Myocyte (in vitro differentiated cells): ENCODE results near the gene EPB41L4A. TPM values are rescaled to one million over a fixed set of nuclear protein-coding genes. Genes with fewer than 3 reads are reported as not detected.

Experiments used
- DNase-seq: peaks from one replicate; pipeline ENCODE4 v3.0.0-alpha.2; 2012; ENCODE audit warnings: low read depth
- total RNA-seq: library from RNA; depleted of rRNA; stranded (reverse); fragments of >200 nt; gene quantifications from 2 replicates; pipeline ENCODE4 v1.2.3, GENCODE V29; 2014

EPB41L4A gene
- total RNA-seq, 1 donor from 2014 or later: 0.86 TPM

DNA sequence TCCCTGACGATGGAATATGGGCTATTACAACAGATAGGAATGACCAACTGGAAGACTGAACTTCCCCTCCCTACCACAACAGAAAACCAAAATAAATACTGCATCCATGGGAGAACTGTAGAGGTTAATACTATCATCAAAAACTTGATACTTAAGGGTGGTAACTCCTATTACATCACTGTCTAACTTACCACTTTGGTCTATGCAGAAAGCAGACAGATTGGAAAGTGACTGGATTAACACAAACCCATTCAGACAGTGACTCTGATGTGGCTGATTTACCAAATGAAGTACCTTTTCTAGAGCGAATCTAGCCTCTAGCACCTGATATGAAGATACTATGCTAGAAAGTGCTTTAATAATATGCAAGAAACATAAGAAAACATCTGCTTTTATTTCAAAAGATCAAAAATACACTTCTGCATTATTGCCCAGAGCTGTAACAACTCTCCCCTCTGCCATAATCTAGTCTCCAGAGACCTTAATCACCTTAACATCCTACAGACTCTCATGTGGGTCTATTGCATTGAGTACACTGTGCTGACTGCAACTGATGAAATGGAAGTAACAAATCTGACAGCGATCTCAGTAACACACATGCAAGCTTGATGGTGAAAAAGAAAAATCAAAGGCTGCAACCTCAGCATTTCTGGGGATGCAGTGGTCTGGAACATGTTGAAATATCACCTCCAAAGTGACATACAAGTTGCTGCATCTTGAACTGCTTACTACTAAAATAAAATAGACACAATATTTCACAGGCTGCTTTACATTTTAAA lies 62.7 kb downstream of the EPB41L4A start:
- no peak for DNase-seq

DNA sequence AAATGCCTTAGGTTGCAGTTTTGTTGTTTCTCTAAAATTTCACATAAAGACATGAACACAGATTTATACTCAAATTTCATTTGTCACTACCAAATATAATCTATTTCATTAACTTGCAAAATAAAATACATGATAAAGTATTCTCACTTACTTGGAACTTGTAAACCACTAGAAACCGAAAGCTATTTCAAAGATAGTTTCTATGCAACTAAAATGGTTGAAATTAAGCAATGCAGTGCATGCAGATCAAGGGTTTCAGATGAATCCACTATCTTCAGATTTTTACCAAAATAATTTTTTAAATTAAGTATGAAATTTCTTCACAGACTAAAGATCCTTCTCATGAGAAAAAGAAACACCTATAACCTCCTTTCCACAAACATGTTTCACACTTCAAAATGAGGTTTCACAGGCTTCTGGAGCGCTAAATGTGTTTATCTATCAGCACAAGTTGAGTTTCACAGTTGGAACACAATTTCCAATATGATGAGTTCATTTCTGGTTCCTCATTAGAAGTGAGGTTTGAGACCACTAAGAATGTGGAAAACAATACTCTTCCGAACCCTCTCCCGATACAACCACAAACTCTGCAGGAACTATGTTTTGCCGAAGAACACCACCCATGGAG lies 63.9 kb downstream of the EPB41L4A start:
- no peak for DNase-seq

DNA sequence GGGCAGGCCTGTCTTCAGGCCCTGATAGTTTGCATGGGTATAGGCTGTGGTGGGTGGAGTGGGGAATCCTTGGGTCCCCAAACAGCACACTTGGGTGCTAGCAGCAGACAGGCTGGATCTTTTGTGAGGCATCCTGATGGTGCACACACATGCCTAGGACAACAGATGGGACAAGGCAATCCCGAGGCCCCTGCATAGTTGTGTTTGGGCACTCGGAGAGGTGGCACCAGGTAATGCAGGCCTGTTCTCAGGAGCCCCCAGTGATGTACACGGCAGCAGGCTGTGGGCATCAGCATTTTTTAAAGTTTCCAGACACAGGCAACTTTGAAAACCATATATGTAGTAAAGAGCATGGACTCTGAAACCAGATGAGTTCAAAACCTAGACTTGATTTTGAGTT lies 65.4 kb downstream of the EPB41L4A start:
- no peak for DNase-seq

DNA sequence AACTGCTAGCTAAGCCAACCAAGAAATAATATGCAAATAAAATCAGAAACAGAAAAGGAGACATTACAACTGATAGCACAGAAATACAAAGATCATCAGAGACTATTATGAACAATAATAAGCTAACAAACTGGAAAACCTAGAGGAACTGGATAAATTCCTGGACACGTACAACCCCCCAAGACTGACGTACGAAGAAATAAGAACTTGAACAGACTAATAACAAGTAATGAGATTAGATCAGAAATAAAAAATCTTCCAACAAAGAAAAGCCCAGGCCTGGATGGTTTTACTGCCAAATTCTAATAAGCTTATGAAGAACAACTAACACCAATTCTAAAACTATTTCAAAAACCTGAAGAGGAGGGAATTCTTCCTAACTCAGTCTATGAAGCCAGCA lies 67.9 kb downstream of the EPB41L4A start:
- DNase-seq: no peak

DNA sequence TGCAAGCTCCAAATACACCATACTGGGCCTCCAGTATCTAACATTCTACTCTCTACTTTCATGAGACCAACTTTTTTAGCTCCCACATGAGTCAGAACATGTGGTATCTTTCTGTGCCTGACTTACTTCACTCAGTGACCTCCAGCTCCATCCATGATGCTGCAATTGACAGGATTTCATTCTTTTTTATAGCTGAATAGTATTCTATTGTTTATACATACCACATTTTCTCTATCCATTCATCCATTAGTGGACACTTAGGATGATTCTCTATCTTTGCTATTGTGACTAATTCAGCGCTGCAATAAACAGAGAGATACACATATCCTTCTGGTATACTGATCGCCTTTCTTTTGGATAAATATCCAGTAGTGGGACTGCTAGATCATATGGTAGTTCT lies 68.5 kb downstream of the EPB41L4A start:
- DNase-seq: no peak

DNA sequence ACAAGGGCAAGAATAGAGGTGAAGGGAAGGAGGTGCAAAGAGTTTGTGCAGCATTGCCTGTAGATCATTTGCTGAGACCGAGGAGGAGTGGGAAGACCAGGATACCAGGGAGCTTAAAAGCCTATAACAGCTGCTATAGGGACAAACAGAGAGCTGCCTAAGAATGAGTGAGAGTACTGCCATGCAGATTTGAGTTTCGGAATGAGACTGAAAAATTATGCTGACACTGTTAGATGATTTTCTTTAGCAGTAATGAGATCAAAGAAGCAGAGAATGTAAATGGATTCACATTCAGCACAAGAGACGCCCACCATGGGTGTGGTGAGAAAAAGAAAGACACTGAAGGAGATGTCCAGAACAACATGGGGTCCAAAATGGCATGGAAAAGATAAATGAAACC lies 69.7 kb downstream of the EPB41L4A start:
- DNase-seq: no peak

DNA sequence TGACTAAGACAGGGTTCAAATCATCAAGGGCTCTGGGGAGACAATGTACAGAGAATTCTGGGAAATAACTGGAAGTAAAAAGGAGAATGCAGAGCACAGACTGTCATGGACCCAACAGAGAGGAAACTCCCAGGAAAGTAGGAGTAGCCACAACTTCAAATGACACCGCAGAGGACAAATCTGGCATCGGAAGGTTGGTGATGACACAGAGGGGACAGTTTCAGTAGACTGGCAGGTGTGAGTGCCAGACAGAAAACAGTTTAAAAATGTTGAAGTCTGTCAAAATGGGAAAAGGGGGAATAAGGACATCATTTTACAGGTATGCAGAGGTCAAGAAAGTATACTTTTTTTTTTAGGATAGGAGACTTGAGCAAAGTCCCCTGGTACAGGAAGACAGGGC lies 70.2 kb downstream of the EPB41L4A start:
- DNase-seq: no peak

DNA sequence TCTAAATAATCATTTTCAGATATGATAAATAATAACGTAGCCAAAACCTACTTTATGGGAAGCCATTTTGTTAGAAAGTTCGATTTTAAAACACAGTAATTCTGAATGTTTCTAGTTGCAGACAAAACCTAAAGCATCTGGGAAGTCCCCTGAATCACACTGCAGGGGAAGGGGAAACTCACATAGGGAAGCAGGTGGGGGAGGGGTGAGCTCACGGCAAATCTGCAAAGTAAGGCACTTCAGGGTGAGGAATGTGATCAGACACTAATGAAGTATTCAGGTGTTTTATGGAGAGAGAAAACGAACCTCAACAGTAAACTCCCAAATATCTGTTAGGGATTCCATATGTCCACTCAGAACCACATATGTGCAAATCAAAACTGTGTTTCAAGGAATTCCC lies 70.7 kb downstream of the EPB41L4A start:
- DNase-seq: no peak

DNA sequence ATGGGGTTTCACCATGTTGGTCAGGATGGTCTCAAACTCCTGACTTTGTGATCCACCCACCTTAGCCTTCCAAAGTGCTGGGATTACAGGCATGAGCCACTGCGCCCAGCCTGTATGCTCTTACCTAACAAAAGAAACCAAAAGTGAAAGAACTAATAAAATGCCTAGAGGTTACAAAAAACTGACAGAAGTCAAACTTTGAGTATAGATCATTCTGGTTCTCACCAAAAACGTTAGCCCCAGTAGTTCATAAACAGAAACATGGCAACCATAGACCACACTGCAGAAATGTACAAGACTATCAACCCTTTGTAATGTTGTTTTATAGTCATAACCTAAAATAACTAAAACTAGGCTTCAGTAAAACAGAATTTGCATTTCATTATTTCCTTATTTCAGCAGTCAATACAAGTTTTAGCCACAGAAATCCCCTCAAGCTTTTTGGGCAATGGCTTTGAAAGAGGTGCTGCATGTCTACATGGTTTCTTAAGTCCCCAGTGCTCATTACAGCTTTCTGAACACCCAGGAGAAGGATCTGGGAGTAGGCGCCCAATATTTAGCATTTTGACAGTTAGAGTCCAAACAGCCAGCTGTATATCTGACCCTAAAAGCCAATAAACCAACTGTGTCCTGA lies 72.5 kb downstream of the EPB41L4A start:
- no peak for DNase-seq

DNA sequence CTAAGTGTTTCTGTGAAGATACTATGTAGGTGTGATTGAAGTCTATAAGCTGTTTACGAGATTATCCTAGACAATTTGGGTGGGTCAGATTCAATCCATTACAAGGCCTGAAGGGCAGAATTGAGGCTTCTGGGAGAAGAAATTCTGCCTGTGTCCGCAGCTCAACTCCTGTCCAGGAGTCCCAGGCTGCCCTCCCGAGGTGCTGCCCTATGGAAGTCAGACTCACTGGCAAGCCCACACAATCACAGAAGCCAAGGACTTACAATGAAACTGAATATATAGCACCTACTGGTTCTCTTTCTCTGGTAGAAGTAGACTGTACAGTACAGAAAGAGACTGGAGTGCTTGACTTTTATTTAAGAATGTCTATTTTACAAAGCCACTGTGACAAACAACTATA lies 74.5 kb downstream of the EPB41L4A start:
- DNase-seq: no peak

DNA sequence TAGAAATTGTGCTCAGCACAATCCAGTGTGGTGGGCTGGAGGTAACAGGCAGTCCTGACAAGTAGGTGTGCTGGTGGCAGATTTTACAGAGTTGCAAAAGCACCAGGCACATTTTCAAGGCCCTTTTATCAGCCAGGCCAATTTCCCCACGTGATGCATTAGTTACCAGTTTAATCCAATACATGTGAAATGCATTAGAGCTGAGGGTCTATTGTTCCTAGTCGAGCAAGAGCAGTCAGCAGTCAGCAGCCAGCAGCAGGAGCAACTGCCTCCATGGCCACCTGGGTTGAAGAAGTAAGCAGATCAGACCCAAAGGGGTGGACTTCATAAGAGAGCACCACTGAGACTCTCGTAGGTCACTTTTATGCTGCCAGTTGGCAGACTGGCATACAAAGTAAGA lies 76.7 kb downstream of the EPB41L4A start:
- no peak for DNase-seq

DNA sequence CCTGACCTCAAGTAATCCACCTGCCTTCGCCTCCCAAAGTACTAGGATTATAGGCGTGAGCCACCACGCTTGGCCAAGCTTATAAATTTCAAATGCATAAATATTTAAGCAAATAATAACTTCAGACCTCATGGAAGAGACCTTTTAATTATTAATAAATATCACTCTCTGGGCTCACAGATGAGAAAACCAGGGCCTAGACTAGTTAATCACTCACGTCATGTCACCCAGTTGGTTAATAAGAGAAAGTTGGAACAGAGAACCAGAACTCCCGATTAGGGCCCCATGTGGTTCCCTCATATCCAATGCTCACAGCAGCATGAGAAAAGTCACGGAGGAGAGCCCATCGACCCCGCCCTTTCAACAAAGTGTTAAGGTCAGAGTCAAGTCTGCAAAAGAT lies 79.3 kb downstream of the EPB41L4A start:
- DNase-seq: no peak

DNA sequence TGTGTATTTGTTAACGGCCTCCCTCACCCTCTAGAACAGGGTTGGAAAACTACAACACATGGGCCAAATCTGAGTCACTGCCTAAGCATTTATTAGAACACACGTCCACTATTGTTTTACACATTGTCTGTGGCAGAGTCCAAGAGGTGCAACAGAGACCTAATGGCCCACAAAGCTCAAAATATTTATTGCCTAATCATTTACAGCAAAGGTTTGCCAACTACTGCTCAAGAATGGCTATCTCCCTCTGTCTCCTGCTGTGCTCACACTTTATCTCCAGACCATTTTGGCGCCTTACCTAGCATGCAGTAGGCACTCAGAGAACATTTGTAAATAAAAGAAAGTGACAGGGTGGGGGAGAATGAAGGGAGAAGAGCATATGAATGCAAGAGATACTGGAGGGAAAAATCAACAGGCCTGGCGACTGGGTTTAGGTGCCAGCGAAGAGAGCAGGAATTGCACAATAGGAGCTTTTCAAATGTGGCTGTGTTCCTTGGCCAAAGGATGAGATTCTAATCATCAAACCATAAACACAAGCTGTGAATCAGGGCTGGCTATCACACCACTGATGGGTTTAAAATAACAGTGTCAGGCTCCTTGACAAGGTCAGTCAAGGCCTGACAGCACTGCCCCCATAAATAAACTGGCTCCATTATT lies 80.3 kb downstream of the EPB41L4A start:
- DNase-seq: peak; percentile 7

DNA sequence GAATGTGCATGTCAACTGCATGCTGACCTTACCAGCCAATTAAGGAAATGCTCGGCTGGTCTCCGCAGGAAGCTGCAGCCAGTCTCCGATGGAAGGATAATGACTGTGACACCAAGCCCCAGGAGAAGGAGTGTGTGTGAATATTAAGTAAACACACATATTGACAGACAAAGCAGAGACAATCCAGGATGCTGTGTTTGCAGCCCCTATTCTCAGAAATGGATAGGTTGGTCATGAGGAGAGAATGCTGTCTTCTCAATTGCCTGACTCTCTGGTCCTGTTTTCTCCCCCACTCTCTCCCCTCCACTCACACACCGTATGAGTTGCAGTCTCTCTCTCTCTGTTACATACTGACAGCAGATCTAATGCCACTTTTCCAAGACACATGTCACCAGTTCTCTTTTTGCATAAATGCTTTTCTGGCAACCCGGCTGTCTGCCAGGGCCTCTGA lies 85.7 kb downstream of the EPB41L4A start:
- no peak for DNase-seq

DNA sequence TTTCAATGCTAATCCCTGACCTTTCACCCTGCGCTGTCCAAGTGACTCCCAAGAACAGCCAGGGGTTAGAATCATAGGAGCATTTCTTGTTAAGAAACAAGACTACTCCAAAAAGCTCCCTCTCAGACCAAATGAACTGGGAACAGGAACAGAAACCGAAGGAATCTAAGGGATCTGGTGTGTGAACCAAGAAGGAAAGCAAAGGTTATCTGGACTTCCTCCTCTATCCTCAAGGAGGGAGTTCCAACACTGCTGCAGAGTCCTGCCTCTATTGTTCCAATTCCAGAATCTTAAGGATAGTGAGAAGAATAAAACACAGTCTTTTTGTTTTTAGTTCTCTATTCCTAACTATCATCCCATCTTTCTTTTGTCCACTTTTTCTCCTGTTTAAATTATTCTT lies 87.2 kb downstream of the EPB41L4A start:
- no peak for DNase-seq

DNA sequence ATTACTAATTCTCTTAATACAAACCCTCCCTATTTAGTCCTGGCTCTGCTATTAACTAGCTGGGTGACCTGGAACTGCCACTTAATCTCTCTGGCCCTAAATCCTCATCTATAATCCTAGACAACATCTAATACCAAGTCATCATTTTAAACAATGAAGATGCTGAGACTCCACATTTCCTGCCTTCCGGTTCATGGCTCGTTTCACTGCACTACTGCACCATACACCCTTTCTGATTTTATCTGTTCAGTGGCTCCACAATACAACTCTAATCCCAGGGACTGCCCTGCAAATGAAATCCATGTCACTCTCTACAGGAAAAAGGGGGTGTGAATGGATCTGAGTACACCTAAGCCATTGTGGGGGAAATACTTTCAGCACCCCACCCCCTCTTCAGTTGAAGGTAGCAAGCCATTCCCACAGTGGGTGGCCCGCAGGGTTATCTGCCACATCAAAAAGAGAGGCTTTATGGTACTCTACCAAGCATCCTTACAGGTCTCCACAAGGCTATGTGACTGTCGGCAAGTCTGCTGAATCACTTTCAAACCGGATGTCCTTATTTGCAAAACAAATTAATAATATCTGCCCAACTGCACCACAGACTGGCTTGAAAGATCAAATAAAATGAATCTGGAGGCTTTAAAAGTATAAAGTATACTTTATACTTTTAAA lies 89.5 kb downstream of the EPB41L4A start:
- no peak for DNase-seq

DNA sequence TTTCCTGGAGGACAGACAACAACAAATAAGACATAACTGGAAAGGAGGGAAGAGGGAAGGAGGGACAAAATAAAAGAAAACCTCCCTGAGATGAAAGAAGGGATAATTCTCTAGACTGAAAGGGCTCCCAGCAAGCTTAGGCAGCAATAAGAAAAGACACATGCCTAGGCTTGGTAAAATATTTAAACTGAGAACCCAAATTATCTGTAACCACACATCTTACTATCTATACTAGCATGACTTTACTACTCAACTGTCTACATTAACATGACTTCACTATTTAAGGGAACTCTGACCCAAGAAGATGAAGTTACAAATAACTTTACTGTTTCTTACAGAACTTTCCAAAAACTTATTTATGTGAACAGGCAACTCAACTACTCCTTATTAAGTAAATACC lies 95.9 kb downstream of the EPB41L4A start:
- no peak for DNase-seq

DNA sequence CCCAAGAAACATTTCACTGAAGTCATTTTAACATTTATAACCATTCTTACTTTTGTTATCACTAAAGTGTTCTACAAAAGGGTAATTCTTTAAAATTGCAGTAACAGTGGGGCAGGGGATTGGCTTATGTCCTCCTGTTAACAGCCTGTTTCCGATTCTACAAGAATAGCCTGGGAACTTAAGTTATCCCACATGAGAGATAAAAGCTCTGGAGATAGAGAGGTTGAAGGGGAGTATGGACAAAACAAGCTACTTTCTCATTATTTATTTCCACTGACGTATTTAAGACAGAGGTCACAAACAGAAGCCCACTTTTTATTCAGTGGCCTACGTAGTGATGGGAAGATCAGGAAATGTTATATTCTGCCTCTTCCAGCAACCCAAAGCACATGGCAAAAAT lies 98.7 kb downstream of the EPB41L4A start:
- DNase-seq: no peak

DNA sequence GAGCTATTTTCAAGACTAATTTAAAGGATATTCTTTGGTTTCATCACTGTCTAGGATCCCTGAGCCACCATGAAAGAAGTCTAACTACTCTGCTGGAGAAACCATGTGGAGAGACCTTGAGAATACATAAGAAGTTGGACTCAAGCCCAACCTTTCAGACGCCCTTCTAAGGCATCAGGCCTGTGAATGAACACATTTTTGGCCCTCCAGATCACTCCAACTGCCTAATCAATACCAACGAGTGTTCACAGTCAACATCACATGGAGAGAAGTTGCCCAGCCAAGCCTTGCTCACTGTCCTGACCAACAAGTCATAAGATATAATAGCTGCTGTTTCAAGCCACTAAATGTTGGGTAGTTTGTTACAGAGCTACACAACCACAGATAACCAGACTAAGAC lies 100.7 kb downstream of the EPB41L4A start:
- DNase-seq: no peak

DNA sequence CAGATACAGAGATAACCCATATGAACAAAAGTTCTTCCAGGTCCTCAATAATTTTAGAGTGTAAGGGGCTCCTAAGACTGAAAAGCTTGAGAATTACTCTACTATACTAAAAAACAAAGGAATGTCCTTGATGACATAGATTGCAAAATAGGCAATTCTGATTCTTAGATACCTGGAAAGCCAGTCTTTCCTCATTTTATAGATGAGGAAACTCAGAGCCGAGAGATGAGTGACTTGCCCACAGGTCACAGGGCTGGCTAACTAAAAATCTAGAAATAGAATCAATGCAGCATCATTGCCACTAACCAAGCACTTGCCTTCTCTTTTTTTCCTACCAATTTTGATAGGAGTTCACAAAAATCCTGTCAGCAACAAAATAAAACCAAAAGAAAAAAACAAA lies 101.2 kb downstream of the EPB41L4A start:
- DNase-seq: no peak

DNA sequence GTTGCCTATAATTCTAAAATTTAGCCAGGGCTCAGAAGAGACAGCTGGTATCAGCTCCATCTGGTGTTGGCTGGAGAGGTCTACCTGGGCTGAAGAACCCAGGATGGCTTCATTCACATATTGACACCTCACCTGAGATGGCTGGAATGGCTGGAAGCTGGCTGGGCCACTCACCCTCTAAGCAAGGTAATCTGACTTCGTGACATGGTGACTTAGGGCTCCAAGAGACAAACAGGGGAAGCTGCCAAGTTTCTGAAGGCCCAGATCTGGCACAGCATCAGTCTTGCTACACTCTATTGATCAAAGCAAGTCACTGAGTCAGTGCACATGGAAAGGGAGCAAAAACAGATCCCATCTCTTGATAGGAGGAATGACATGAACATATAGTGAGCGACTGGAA lies 102.3 kb downstream of the EPB41L4A start:
- DNase-seq: no peak

DNA sequence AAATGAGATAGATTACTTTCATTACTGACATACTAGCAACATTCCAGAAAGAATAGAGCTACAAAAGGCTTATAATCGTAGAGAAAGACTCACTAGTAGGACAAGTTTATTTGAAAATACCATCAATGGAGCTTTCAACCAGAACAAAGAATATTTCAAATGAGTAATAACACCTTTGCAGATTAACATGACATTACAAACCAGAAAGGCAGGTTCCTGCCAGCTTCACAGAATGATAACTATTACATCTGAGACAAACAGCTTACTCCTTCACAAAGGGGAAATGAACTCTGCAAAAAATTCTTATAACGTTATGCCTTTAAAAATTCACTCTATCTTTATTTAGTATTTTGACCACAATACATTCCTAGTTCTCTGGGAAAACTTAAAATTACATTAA lies 103.1 kb downstream of the EPB41L4A start:
- DNase-seq: no peak
